Activated naive CD8-positive, alpha-beta T cell treated with anti-CD3 and anti-CD28 coated beads, Interleukin-2, amount 50 U/mL, for 24 hours (primary cell): Measurements from ENCODE around the gene ZDHHC11B.
"Not testable (repeated sequence)": the region's sequence is repeated elsewhere in the genome, so short reads cannot be mapped to it uniquely, and the experiment has no call there.

ENCODE experiments used
- ATAC-seq: fragments of 150-1000 bp; cut with Tn5 transposase; one replicate; pipeline ENCODE4 v1.10.0; 2021
- DNase-seq: peaks from one replicate; pipeline ENCODE4 v3.0.0; 2021
- H3K27ac Mint-ChIP-seq: one replicate; pipeline ENCODE4 v1.8.0; 2021; ENCODE audit warnings: mild to moderate bottlenecking, mixed read lengths
- H3K27me3 Mint-ChIP-seq: one replicate; pipeline ENCODE4 v1.8.0; 2021; ENCODE audit warnings: mixed read lengths
- H3K36me3 Mint-ChIP-seq: one replicate; pipeline ENCODE4 v1.8.0; 2021; ENCODE audit warnings: low read depth, mixed read lengths
- H3K4me1 Mint-ChIP-seq: one replicate; pipeline ENCODE4 v1.8.0; 2021; ENCODE audit warnings: mixed read lengths
- H3K4me3 Mint-ChIP-seq: one replicate; pipeline ENCODE4 v1.8.0; 2021; ENCODE audit warnings: mild to moderate bottlenecking, moderate library complexity, mixed read lengths
- H3K9me3 Mint-ChIP-seq: one replicate; pipeline ENCODE4 v1.8.0; 2021; ENCODE audit warnings: mixed read lengths

ZDHHC11B gene

DNA sequence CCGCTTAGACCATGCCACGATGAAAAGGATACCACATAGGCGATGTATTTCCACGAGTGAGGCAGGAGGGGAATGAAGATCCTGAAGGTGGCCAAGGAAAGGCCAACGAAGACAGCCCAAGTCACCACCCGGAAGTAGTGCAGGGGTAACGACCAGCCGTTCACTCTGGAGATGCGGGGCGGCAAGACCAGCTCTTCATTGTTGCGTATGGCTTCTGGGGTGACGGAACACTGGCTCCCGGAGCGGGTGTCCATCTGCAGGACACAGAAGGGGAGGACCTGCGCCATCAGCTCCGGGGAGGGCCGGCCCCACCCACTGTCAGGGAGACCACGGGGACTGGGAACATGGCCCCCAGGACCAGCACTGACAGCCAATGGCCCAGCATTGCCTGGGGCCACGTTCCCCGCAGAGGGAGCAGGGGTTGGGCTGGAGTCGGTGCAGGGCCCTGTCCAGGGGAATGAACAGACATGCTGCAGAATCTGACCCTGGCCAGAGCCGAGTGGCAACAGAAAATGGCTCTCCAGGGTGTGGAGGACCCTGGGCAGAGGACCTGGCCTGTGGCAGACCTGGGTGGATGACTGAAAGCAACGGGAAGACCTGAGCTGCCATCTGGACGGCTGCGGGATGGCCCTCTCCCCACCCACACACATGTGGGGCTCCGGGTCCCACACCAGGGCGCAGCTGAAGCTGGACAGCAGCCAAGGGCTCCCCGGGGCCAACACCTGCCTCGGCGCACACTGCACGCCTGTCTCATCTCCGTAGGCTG is 17.7 kb downstream of the ZDHHC11B start:
- H3K27me3 Mint-ChIP-seq: no peaks in the 10 kb centered on the region

GRCh38 chr5:765948-766631 is 18.4 kb downstream of the ZDHHC11B start:
- Mint-ChIP-seq H3K4me3 (no peak overlapping the region), H3K27me3 (no peaks in the 10 kb centered on the region), H3K4me1 (no peaks in the 10 kb centered on the region), H3K27ac (no peak overlapping the region), H3K9me3 (no peaks in the 10 kb centered on the region), H3K36me3 (no peaks in the 10 kb centered on the region)
- ATAC-seq (no peak), DNase-seq (no peak)

More for the DNA sequence above, 17.7 kb downstream of the ZDHHC11B start:
- DNase-seq (no peak), ATAC-seq (no peak)
- Mint-ChIP-seq H3K9me3 (no peaks in the 10 kb centered on the region), H3K36me3 (no peaks in the 10 kb centered on the region), H3K4me1 (no peaks in the 10 kb centered on the region), H3K27ac (no peak overlapping the region), H3K4me3 (no peak overlapping the region)

GRCh38 chr5:763998-764781 is 20.3 kb downstream of the ZDHHC11B start:
- peaks cover 2% of the 10 kb centered on the region for H3K27me3 Mint-ChIP-seq
- H3K4me3 Mint-ChIP-seq: no peak overlapping the region
- no peak overlapping the region for H3K27ac Mint-ChIP-seq
- H3K36me3 Mint-ChIP-seq: no peaks in the 10 kb centered on the region
- DNase-seq (no peak), ATAC-seq (no peak)
- H3K9me3 Mint-ChIP-seq: no peaks in the 10 kb centered on the region
- H3K4me1 Mint-ChIP-seq: peaks cover 2% of the 10 kb centered on the region

- Mint-ChIP-seq H3K27ac (no peak overlapping the region), H3K4me1 (peaks cover 10% of the 10 kb centered on the region)
- no peak for DNase-seq
Observed at GRCh38 chr5:763397-763796, 21.1 kb downstream of the ZDHHC11B start.

GRCh38 chr5:762996-763395 is 21.5 kb downstream of the ZDHHC11B start:
- not testable (repeated sequence) for ATAC-seq, H3K27ac Mint-ChIP-seq, DNase-seq, H3K9me3 Mint-ChIP-seq, H3K27me3 Mint-ChIP-seq, H3K36me3 Mint-ChIP-seq, H3K4me3 Mint-ChIP-seq
- peaks cover 12% of the 10 kb centered on the region for H3K4me1 Mint-ChIP-seq

More at GRCh38 chr5:763397-763796, 21.1 kb downstream of the ZDHHC11B start:
- no peaks in the 10 kb centered on the region for H3K9me3 Mint-ChIP-seq
- no peaks in the 10 kb centered on the region for H3K36me3 Mint-ChIP-seq
- ATAC-seq: no peak
- peaks cover 4% of the 10 kb centered on the region for H3K27me3 Mint-ChIP-seq
- no peak overlapping the region for H3K4me3 Mint-ChIP-seq

GRCh38 chr5:761854-762710 is 22.4 kb downstream of the ZDHHC11B start:
- no peak overlapping the region for H3K27ac Mint-ChIP-seq
- ATAC-seq: no peak

DNA sequence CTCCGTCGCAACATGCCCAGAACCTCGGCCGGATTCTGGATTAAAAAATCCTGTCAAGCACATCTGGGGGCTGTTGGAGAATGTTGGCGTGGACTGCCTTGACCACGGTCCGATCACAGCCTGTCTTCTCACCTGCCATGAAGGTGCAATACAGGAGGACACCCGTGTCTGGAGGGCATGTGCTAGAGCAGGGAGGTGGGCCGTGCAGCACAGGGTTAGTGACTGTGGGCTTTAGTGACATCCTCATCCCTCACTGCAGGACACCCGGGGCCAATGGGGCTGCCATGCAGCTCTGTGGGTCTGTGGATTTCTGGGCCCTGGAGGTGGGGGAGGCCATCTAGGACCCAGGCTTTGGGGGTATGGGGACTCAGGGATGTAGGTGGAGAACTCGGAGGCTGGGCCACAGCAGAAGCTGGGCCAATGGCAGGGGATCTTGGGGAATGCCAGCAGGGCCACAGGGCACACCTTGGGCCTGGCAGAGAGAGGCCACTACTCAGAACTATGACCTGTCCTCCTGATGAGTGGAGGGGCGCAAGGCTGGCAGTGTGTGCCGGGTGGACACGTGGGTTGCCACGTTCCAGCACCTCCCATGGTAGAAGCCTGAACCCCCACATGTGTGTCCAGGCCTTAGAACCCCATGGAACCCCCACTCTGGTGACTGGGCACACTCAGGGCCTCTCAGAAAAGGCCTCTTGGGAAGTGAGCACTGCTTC is 23.3 kb downstream of the ZDHHC11B start:
- Mint-ChIP-seq H3K27me3 (peaks cover 8% of the 10 kb centered on the region), H3K36me3 (no peaks in the 10 kb centered on the region), H3K4me1 (peaks cover 17% of the 10 kb centered on the region), H3K4me3 (no peak overlapping the region), H3K27ac (no peak overlapping the region), H3K9me3 (no peaks in the 10 kb centered on the region)
- ATAC-seq: no peak
- DNase-seq: no peak

More at GRCh38 chr5:761854-762710, 22.4 kb downstream of the ZDHHC11B start:
- peaks cover 8% of the 10 kb centered on the region for H3K27me3 Mint-ChIP-seq
- no peaks in the 10 kb centered on the region for H3K36me3 Mint-ChIP-seq
- peaks cover 17% of the 10 kb centered on the region for H3K4me1 Mint-ChIP-seq
- H3K9me3 Mint-ChIP-seq: no peaks in the 10 kb centered on the region
- H3K4me3 Mint-ChIP-seq: no peak overlapping the region
- no peak for DNase-seq

- H3K36me3 Mint-ChIP-seq: no peaks in the 10 kb centered on the region
- peaks cover 8% of the 10 kb centered on the region for H3K27me3 Mint-ChIP-seq
- H3K27ac Mint-ChIP-seq: no peak overlapping the region
- ATAC-seq (no peak), DNase-seq (peak; percentile 10)
- no peaks in the 10 kb centered on the region for H3K9me3 Mint-ChIP-seq
- no peak overlapping the region for H3K4me3 Mint-ChIP-seq
- peaks cover 17% of the 10 kb centered on the region for H3K4me1 Mint-ChIP-seq
Observed at GRCh38 chr5:760363-761058, 24.0 kb downstream of the ZDHHC11B start.

- Mint-ChIP-seq H3K4me1 (peaks cover 17% of the 10 kb centered on the region), H3K4me3 (no peak overlapping the region), H3K9me3 (no peaks in the 10 kb centered on the region), H3K27ac (no peak overlapping the region), H3K27me3 (peaks cover 8% of the 10 kb centered on the region), H3K36me3 (no peaks in the 10 kb centered on the region)
- DNase-seq: peak; percentile 6
- no peak for ATAC-seq
Observed at GRCh38 chr5:759781-760362, 24.7 kb downstream of the ZDHHC11B start.

- no peak overlapping the region for H3K4me3 Mint-ChIP-seq
- peaks cover 8% of the 10 kb centered on the region for H3K27me3 Mint-ChIP-seq
- no peak overlapping the region for H3K27ac Mint-ChIP-seq
- peaks cover 3% of the 10 kb centered on the region for H3K9me3 Mint-ChIP-seq
- peak; percentile 56 for ATAC-seq
- H3K4me1 Mint-ChIP-seq: peaks cover 19% of the 10 kb centered on the region
- no peaks in the 10 kb centered on the region for H3K36me3 Mint-ChIP-seq
- DNase-seq: peak; percentile 47
Observed at GRCh38 chr5:759111-759751, 25.3 kb downstream of the ZDHHC11B start.

DNA sequence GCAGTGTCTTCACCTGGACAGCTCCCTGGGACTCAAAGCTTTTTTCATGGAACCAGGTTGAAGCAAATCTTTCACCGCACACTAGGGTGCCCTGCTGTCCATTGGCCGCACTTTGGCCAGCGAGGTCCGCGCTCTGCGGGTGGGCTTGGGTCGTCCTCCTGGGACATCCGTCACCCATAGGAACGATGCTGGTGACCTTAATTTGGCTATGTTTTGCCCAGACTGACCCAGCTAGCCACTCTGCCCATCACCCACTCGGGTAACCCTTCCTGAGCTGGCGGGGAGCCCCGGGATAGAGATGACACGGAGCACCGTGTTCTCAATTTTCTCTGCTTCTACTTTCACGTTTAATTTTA is 25.9 kb downstream of the ZDHHC11B start:
- H3K4me3 Mint-ChIP-seq: no peak overlapping the region
- H3K4me1 Mint-ChIP-seq: peaks cover 19% of the 10 kb centered on the region
- no peaks in the 10 kb centered on the region for H3K36me3 Mint-ChIP-seq
- H3K27ac Mint-ChIP-seq: no peak overlapping the region
- ATAC-seq (no peak), DNase-seq (no peak)
- peaks cover 4% of the 10 kb centered on the region for H3K9me3 Mint-ChIP-seq
- peaks cover 8% of the 10 kb centered on the region for H3K27me3 Mint-ChIP-seq

GRCh38 chr5:757931-758697 is 26.4 kb downstream of the ZDHHC11B start:
- Mint-ChIP-seq H3K36me3 (no peaks in the 10 kb centered on the region), H3K27ac (no peak overlapping the region), H3K9me3 (peaks cover 4% of the 10 kb centered on the region), H3K4me1 (peaks cover 19% of the 10 kb centered on the region), H3K27me3 (peaks cover 8% of the 10 kb centered on the region), H3K4me3 (no peak overlapping the region)
- DNase-seq (peak; percentile 18), ATAC-seq (no peak)
